Spinal cord (tissue), 10 donors: ENCODE measurements around the gene WDR91. TPM values are rescaled to one million over a fixed set of nuclear protein-coding genes. Genes with fewer than 3 reads are reported as not detected.
A peak's percentile ranks its signal among the peaks of the same experiment; 100 is the strongest.

ENCODE experiments used
- DNase-seq, 6 donors: peaks; one replicate each; pipeline versions ENCODE4 v3.0.0 to v3.0.0-alpha.2; 2013 to 2015; ENCODE audit warnings: low spot score in 6 of 6, low read depth in 4 of 6
- H3K27ac ChIP-seq: one replicate; pipeline ENCODE4 v1.5.1; 2013; ENCODE audit warnings: low read depth, low read length, control low read depth
- H3K27me3 ChIP-seq: one replicate; pipeline ENCODE4 v1.6.1; 2013; ENCODE audit warnings: low read length; ENCODE audit not compliant: control insufficient read depth, insufficient read depth
- H3K36me3 ChIP-seq: one replicate; pipeline ENCODE4 v1.6.1; 2013; ENCODE audit warnings: low read length; ENCODE audit not compliant: control insufficient read depth, insufficient read depth
- H3K4me1 ChIP-seq: one replicate; pipeline ENCODE4 v1.6.1; 2013; ENCODE audit warnings: low read length; ENCODE audit not compliant: control insufficient read depth, insufficient read depth
- H3K4me3 ChIP-seq: one replicate; pipeline ENCODE4 v1.5.1; 2013; ENCODE audit warnings: low read depth, low read length, control low read depth
- H3K9me3 ChIP-seq: one replicate; pipeline ENCODE4 v1.6.1; 2013; ENCODE audit warnings: low read length; ENCODE audit not compliant: control insufficient read depth, insufficient read depth
- WGBS: methylation state at CpG from one replicate; pipeline ENCODE4 v1.1.5; 2013; ENCODE audit warnings: missing lambda C conversion rate; ENCODE audit not compliant: insufficient coverage; 5-methylcytosine and 5-hydroxymethylcytosine counted together
- polyA plus RNA-seq, 2 donors: library from polyadenylated mRNA; unstranded; fragments of 120-200 nt; gene quantifications; one replicate each; pipeline ENCODE4 v1.2.1, GENCODE V29; 2013; ENCODE audit not compliant: insufficient read length in 2 of 2
- small RNA-seq: library from RNA; depleted of rRNA; stranded (forward); fragments of <200 nt; gene quantifications from one replicate; pipeline ENCODE3, GENCODE V24; 2014; ENCODE audit warnings: low replicate concordance
- total RNA-seq, 2 donors: library from RNA; depleted of rRNA in 1 of 2; stranded (reverse); fragments of 120-200 nt in 1 of 2; fragments of >200 nt in 1 of 2; gene quantifications; one replicate each; pipeline versions ENCODE4 v1.2.3 to v1.2.4, GENCODE V29; 2013 to 2014
- donor health status: healthy.

The WDR91 gene
- total and polyA plus RNA-seq, 4 donors, result 11.8 to 27.4 (median 19.8) TPM

DNA sequence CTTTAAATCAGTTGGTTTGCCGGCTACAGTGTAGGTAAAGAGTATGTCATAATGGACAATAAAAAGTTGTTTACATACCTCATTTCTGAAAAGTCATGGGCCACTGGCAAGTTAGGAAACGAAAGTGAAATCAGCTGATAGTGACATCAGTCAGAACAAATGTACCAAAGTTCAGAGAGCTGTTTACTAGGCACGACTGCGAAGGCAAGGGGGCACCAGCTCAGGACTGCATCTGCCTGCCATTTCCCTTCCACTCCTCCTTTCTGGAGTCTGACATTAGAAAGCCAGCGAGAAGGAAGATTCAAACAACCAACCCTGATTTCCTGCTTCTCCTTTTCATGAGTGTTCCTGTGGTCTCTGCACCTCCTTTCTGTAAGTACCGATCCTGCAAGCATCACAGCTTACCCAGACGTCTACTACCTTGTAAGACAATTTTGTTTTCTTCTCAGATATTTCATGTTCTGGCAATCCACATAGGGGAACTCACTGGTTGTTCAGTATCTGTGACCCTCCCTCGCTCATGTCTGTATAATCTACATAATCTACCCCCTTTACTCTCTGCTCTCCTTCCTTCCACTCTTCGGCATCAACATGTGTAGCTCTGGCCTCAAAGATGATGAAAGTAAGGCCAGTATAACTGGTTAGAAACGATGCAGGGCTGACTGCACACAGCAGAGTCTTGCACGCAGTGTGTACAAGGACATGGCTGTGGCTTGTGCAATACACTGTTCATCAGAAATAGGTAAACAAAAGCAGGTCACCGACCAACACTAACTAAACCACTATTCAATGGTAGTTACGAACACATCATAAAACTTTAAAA is 63.2 kb downstream of the WDR91 start, which contains the start of gene TMEM140:
Gene TMEM140 (plus strand): TSS at position 174 of the 823 bp plus-strand sequence. CDS start 16,370 bp downstream, outside the sequence.
- H3K27me3 ChIP-seq, result no peaks in the 10 kb centered on the region
- no peak for DNase-seq
- H3K9me3 ChIP-seq, result no peaks in the 10 kb centered on the region
- peak within 1 kb of the TSS; percentile 77 for H3K27ac ChIP-seq
- H3K4me3 ChIP-seq, result peak within 1 kb of the TSS; percentile 19
- H3K36me3 ChIP-seq, result no peaks in the 10 kb centered on the region
- 76% methylated on average over 10 of the region's 13 CpGs for WGBS
- H3K4me1 ChIP-seq, result no peaks in the 10 kb centered on the region

DNA sequence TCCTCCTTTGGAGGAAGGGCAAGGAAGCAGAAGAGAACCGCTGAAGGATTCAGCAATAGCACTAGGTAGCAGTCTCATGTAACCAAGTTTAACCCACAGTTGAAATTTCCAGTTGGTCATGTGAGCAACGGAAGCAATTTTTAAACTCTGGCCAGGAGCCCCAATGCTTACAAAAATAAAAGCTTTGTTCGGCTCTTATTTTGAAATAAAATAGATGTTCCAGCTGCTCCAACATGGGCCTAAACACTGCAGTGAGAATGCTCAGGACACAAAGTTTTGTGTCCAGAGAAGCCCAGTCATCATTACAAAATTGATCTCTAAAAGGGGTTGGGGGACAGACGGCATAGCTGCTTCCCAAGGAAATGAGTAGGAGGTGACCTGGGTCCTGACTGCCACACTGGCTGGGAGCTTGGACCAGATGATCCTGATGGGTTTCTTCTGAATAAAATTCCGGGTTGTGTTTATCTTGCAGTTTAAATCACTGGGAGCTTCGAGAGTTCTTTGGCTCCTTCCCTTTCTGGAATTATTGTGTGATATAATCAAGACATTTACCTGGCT is 63.9 kb downstream of the WDR91 start:
- no peak for DNase-seq
- WGBS, result 72% methylated on average over 3 of the region's 6 CpGs
- H3K4me1 ChIP-seq, result no peaks in the 10 kb centered on the region
- peak overlapping the region; percentile 77 for H3K27ac ChIP-seq
- H3K27me3 ChIP-seq, result no peaks in the 10 kb centered on the region
- H3K9me3 ChIP-seq, result no peaks in the 10 kb centered on the region
- no peaks in the 10 kb centered on the region for H3K36me3 ChIP-seq
- peak overlapping the region; percentile 19 for H3K4me3 ChIP-seq

DNA sequence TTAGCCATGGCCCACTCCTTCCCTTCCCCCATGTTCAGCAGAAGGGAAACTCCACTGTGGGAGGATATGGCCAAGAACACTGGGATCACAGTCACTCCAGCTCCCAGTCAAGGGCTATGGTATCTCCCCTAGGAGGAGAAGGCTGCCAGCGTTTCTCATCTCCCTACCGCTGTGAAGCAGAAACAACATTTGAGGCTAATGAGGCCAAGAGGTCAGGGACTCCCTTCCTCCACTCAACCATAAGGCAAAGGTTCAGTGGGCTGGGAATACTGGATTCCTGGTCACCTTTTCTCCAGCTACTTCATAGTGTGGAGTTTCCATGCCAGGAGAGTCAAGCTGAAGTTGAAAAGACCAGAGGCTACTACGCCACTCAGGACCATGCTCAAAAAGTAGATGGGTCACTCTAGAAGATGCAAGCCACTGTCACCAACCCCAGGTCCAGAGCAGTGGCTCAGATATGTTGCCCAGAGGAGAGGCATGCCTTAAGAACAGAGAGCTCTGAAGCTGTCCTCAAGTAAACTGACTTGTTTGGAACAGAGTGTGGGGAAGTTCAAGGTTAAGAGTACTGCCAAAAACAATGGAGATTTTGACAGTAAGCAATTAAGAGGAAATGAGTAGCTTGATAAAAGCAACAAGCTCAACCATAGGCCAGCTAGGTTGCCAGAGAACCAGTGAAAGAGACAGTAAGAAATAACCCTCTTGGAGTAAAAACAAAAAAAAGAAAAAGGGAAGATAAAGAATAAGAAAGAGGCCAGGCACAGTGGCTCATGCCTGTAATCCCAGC is 67.2 kb downstream of the WDR91 start:
- whole genome bisulfite sequencing, result 100% methylated on average over 1 of the region's 3 CpGs
- H3K36me3 ChIP-seq, result no peaks in the 10 kb centered on the region
- H3K27me3 ChIP-seq, result no peaks in the 10 kb centered on the region
- H3K27ac ChIP-seq, result no peak overlapping the region
- no peak for DNase-seq
- no peaks in the 10 kb centered on the region for H3K4me1 ChIP-seq
- no peaks in the 10 kb centered on the region for H3K9me3 ChIP-seq
- no peak overlapping the region for H3K4me3 ChIP-seq

Small RNA genes lying within 50 kb of the gene (small RNA-seq; reads per million reads assigned to genes)
- gene MIR6509, result not detected

Other genes with a start within 250 kb of the WDR91 start
- 1 to 10 TPM; 5.5 to 5.9 TPM for gene AGBL3, start 225.0 kb downstream of the WDR91 start, total RNA-seq
- 1 to 10 TPM; 7.7 to 8.3 TPM for gene AGBL3, start 225.0 kb downstream of the WDR91 start, polyA plus RNA-seq
- gene TMEM140, start 63.5 kb downstream of the WDR91 start, total RNA-seq, result 1 to 10 TPM; 3.0 to 3.4 TPM
- gene TMEM140, start 63.5 kb downstream of the WDR91 start, polyA plus RNA-seq, result 10 to 100 TPM; 10.6 to 11.2 TPM
- 10 to 100 TPM; 23.7 to 51.8 TPM for gene CYREN, start 40.8 kb downstream of the WDR91 start, total RNA-seq
- gene CYREN, start 40.8 kb downstream of the WDR91 start, polyA plus RNA-seq, result 10 to 100 TPM; 27.5 to 31.2 TPM
- gene STRA8, start 22.3 kb upstream of the WDR91 start, total RNA-seq, result not detected
- not detected for gene STRA8, start 22.3 kb upstream of the WDR91 start, polyA plus RNA-seq